ENCODE measurements around the gene CRK. TPM values are rescaled to one million over a fixed set of nuclear protein-coding genes. Genes with fewer than 3 reads are reported as not detected.

The CRK gene
- total RNA-seq, 1 donor from 2014 or later, result 66.2 TPM

- TF ChIP-seq CTCF (IDR thresholded peaks at IDR 0.05), result no peak
- peak overlapping the region; percentile 95 for H3K27ac ChIP-seq
- H3K4me3 ChIP-seq, result peak overlapping the region; percentile 61
- no peaks in the 10 kb centered on the region for H3K27me3 ChIP-seq (ENCODE audit: low read depth)
- ATAC-seq (peak; percentile 55 to 58), DNase-seq (peak; percentile 86)
- intact Hi-C loops (cut with DNase I), result no loop called here
- H3K36me3 ChIP-seq, result peaks cover 12% of the 10 kb centered on the region
- H3K9me3 ChIP-seq, result no peaks in the 10 kb centered on the region
- peaks cover 81% of the 10 kb centered on the region for H3K4me1 ChIP-seq
Observed at GRCh38 chr17:1490643-1491442, 34.8 kb upstream of the CRK start.

GRCh38 chr17:1488826-1489270 is 32.8 kb upstream of the CRK start:
- ATAC-seq (no peak), DNase-seq (no peak)
- H3K9me3 ChIP-seq, result no peaks in the 10 kb centered on the region
- peak overlapping the region; percentile 95 for H3K27ac ChIP-seq
- H3K4me1 ChIP-seq, result peaks cover 75% of the 10 kb centered on the region
- intact Hi-C loops (cut with DNase I), result no loop called here
- no peak for TF ChIP-seq CTCF (IDR thresholded peaks at IDR 0.05)
- H3K4me3 ChIP-seq, result peak overlapping the region; percentile 61
- peaks cover 4% of the 10 kb centered on the region for H3K36me3 ChIP-seq
- no peaks in the 10 kb centered on the region for H3K27me3 ChIP-seq (ENCODE audit: low read depth)

GRCh38 chr17:1487939-1488825 is 32.1 kb upstream of the CRK start:
- ATAC-seq, result peak; percentile 73 to 80

GRCh38 chr17:1486802-1487695 is 31.0 kb upstream of the CRK start:
- Histone ChIP-seq H3K9me3 (no peaks in the 10 kb centered on the region), H3K27me3 (ENCODE audit: low read depth) (no peaks in the 10 kb centered on the region), H3K4me1 (peaks cover 57% of the 10 kb centered on the region), H3K27ac (peak overlapping the region; percentile 95), H3K36me3 (peaks cover 19% of the 10 kb centered on the region), H3K4me3 (peak overlapping the region; percentile 61)
- intact Hi-C loops (cut with DNase I), result no loop called here
- TF ChIP-seq CTCF (IDR thresholded peaks at IDR 0.05), result no peak
- peak; percentile 90 for DNase-seq
- peak; percentile 58 to 63 for ATAC-seq

More at GRCh38 chr17:1487939-1488825, 32.1 kb upstream of the CRK start:
- Histone ChIP-seq H3K36me3 (peaks cover 10% of the 10 kb centered on the region), H3K4me1 (peaks cover 68% of the 10 kb centered on the region), H3K27ac (peak overlapping the region; percentile 95), H3K27me3 (ENCODE audit: low read depth) (no peaks in the 10 kb centered on the region), H3K4me3 (peak overlapping the region; percentile 61), H3K9me3 (no peaks in the 10 kb centered on the region)
- TF ChIP-seq CTCF (IDR thresholded peaks at IDR 0.05), result no peak
- intact Hi-C loops (cut with DNase I), result no loop called here
- DNase-seq, result peak; percentile 88
